Caco-2 (cell line): ENCODE data around the gene SHOC2. TPM values are rescaled to one million over a fixed set of nuclear protein-coding genes. Genes with fewer than 3 reads are reported as not detected.

Experiments used
- BruUV-seq: library from RNA; stranded (reverse); fragments of 400-500 nt; replicated peaks from 2 replicates; lab custom pipeline; 2021; lab: Mats Ljungman, UMichigan
- CTCF ChIA-PET: fragments of 300-600 bp; sonication (Branson Sonifier 250); formaldehyde crosslinking; loops from one replicate; lab custom pipeline; 2022; ENCODE audit warnings: antibody characterized with exemption; lab: Charles Lee
- POLR2A ChIA-PET: fragments of 300-600 bp; sonication (Branson Sonifier 250); formaldehyde crosslinking; loops from one replicate; lab custom pipeline; 2022; ENCODE audit warnings: antibody characterized with exemption; lab: Charles Lee
- DNase-seq, 2 experiments: peaks; one replicate each; pipeline versions ENCODE4 v3.0.0 to v3.0.0-alpha.2; 2020 to 2022
- H3K27me3 ChIP-seq: replicated peaks from 2 replicates; pipeline ENCODE4 v1.6.0; 2011; ENCODE audit warnings: low read length; ENCODE audit not compliant: control insufficient read depth, insufficient read depth
- H3K36me3 ChIP-seq: 2 replicates; pipeline ENCODE4 v1.5.1; 2011; ENCODE audit warnings: low read length; ENCODE audit not compliant: control insufficient read depth, insufficient read depth
- H3K4me1 ChIP-seq: fragments of 250-450 bp; sonication (Bioruptor Pico); 2 replicates; pipeline ENCODE4 v1.5.1; 2020; ENCODE audit warnings: mild to moderate bottlenecking
- H3K4me3 ChIP-seq: 2 replicates; pipeline ENCODE4 v1.5.1; 2011; ENCODE audit warnings: low read depth, mild to moderate bottlenecking, control low read depth, low read length
- H3K9me3 ChIP-seq: fragments of 250-450 bp; sonication (Bioruptor Pico); 2 replicates; pipeline ENCODE4 v1.5.1; 2020; ENCODE audit warnings: mild to moderate bottlenecking, moderate library complexity
- H3K27ac Mint-ChIP-seq: one replicate; pipeline ENCODE4 v1.8.0; 2022; ENCODE audit warnings: mixed read lengths; ENCODE audit not compliant: unreplicated experiment
- H3K27me3 Mint-ChIP-seq: one replicate; pipeline ENCODE4 v1.8.0; 2022; ENCODE audit warnings: mixed read lengths; ENCODE audit not compliant: insufficient read depth, unreplicated experiment
- H3K36me3 Mint-ChIP-seq: one replicate; pipeline ENCODE4 v1.8.0; 2022; ENCODE audit warnings: mild to moderate bottlenecking, mixed read lengths; ENCODE audit not compliant: insufficient read depth, unreplicated experiment
- H3K4me1 Mint-ChIP-seq: one replicate; pipeline ENCODE4 v1.8.0; 2022; ENCODE audit warnings: low read depth, mixed read lengths; ENCODE audit not compliant: unreplicated experiment
- H3K4me3 Mint-ChIP-seq: one replicate; pipeline ENCODE4 v1.8.0; 2022; ENCODE audit warnings: mild to moderate bottlenecking, moderate library complexity, mixed read lengths; ENCODE audit not compliant: unreplicated experiment
- H3K9me3 Mint-ChIP-seq: one replicate; pipeline ENCODE4 v1.8.0; 2022; ENCODE audit warnings: mixed read lengths; ENCODE audit not compliant: unreplicated experiment
- CTCF ChIP-seq, 2 experiments: fragments of 200-600 bp in 1 of 2; IDR thresholded peaks; 1 replicate in 1 of 2; 2 replicates in 1 of 2; pipeline versions ENCODE4 v1.5.1 to v1.8.0; 2011 to 2022; ENCODE audit warnings: antibody characterized with exemption in 1 of 2, control low read depth in 1 of 2, inconsistent platforms in 1 of 2, low read depth in 1 of 2, low read length in 1 of 2, mild to moderate bottlenecking in 1 of 2, moderate library complexity in 1 of 2; ENCODE audit not compliant: insufficient read depth in 1 of 2, severe bottlenecking in 1 of 2, unreplicated experiment in 1 of 2
- intact Hi-C: fragments of 100-400 bp; cut with micrococcal nuclease; formaldehyde crosslinking; loops from one replicate; pipeline ENCODE4 v1.10.0; 2022; ENCODE audit not compliant: unreplicated experiment
- total RNA-seq: library from RNA; stranded (reverse); gene quantifications from 2 replicates; pipeline ENCODE4 v1.2.3, GENCODE V29; 2022

The SHOC2 gene
- total RNA-seq, 1 experiment from 2014 or later, result 38.5 TPM

DNA sequence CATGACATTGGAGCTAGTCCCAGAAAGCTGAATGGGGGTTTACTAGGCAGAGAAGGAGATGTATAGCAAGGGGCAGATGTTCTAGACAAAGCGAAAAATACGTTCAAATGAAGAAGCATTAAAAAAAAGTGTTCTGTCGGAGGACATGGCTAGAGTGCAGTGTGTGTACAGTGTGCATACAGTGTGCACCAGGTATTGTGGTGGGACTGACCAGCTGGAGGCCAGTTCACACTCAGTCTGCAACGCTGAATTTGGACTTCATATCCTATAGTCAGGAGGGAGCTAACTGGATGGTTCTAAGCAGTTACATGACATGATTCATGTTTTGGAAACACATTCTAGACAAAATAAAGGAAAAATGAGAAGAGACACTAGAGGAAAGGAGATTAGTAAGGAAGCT, 9.3 kb upstream of the SHOC2 start:
- Histone ChIP-seq H3K9me3 (no peaks in the 10 kb centered on the region), H3K4me3 (no peak overlapping the region), H3K27me3 (no peaks in the 10 kb centered on the region), H3K36me3 (no peaks in the 10 kb centered on the region), H3K4me1 (no peaks in the 10 kb centered on the region)
- ChIA-PET POLR2A (interaction anchor here (1.6 kb wide), 1 partner anchor 8 kb away, joined by 6 read pairs; no protein-coding TSS in a partner anchor), CTCF (interaction anchor here (1.2 to 1.3 kb wide), 2 partner anchors 9 to 106 kb away, joined by 3 to 4 read pairs; partner anchors contain the start of genes BBIP1 and SHOC2)
- Mint-ChIP-seq H3K4me1 (no peaks in the 10 kb centered on the region), H3K27me3 (no peaks in the 10 kb centered on the region), H3K9me3 (no peaks in the 10 kb centered on the region), H3K4me3 (no peak overlapping the region), H3K27ac (no peak overlapping the region), H3K36me3 (no peaks in the 10 kb centered on the region)
- intact Hi-C loops, result loop anchor here (10.0 kb wide), 1 partner anchor 605 kb away; the partner anchor contains the start of gene SMNDC1
- TF ChIP-seq CTCF (IDR thresholded peaks at IDR 0.05; ENCODE audit: insufficient read depth in 1 of 2, low read depth in 1 of 2, low read length in 1 of 2, severe bottlenecking in 1 of 2, unreplicated experiment in 1 of 2), result no peak
- DNase-seq, result no peak
- no TSS peak for BruUV-seq

- Mint-ChIP-seq H3K27me3 (no peaks in the 10 kb centered on the region), H3K9me3 (no peaks in the 10 kb centered on the region), H3K4me3 (no peak overlapping the region), H3K36me3 (no peaks in the 10 kb centered on the region), H3K27ac (no peak overlapping the region), H3K4me1 (peaks cover 8% of the 10 kb centered on the region)
- Histone ChIP-seq H3K9me3 (no peaks in the 10 kb centered on the region), H3K4me1 (no peaks in the 10 kb centered on the region), H3K4me3 (no peak overlapping the region), H3K27me3 (no peaks in the 10 kb centered on the region), H3K36me3 (no peaks in the 10 kb centered on the region)
- no TSS peak for BruUV-seq
- CTCF ChIA-PET, result no interaction called here
- no peak for TF ChIP-seq CTCF (IDR thresholded peaks at IDR 0.05; ENCODE audit: insufficient read depth in 1 of 2, low read depth in 1 of 2, low read length in 1 of 2, severe bottlenecking in 1 of 2, unreplicated experiment in 1 of 2)
- POLR2A ChIA-PET, result no interaction called here
- intact Hi-C loops, result loop anchor here (10.0 kb wide), 1 partner anchor 608 kb away; the partner anchor contains the start of gene SMNDC1
- no peak for DNase-seq
Measured at GRCh38 chr10:110912374-110912773, 7.0 kb upstream of the SHOC2 start.

- peaks cover 15% of the 10 kb centered on the region for H3K4me1 Mint-ChIP-seq
- TF ChIP-seq CTCF (IDR thresholded peaks at IDR 0.05; ENCODE audit: insufficient read depth in 1 of 2, low read depth in 1 of 2, low read length in 1 of 2, severe bottlenecking in 1 of 2, unreplicated experiment in 1 of 2), result no peak
- POLR2A ChIA-PET, result no interaction called here
- no peak overlapping the region for H3K27ac Mint-ChIP-seq
- intact Hi-C loops, result loop anchor here (10.0 kb wide), 1 partner anchor 610 kb away; the partner anchor contains the start of gene SMNDC1
- Histone ChIP-seq H3K4me1 (0 out of 2 replicates have a peak, but pooled peaks cover 4% of the 10 kb centered on the region), H3K9me3 (no peaks in the 10 kb centered on the region), H3K27me3 (no peaks in the 10 kb centered on the region), H3K36me3 (no peaks in the 10 kb centered on the region), H3K4me3 (no peak overlapping the region)
- H3K27me3 Mint-ChIP-seq, result no peaks in the 10 kb centered on the region
- CTCF ChIA-PET, result no interaction called here
- H3K36me3 Mint-ChIP-seq, result peaks cover 13% of the 10 kb centered on the region
- no TSS peak for BruUV-seq
- no peak overlapping the region for H3K4me3 Mint-ChIP-seq
- DNase-seq, result no peak
- no peaks in the 10 kb centered on the region for H3K9me3 Mint-ChIP-seq
Measured at GRCh38 chr10:110914431-110914830, 5.0 kb upstream of the SHOC2 start.
